Adrenal gland (tissue), 12 donors: ENCODE data around the gene CCDC152. TPM values are rescaled to one million over a fixed set of nuclear protein-coding genes. Genes with fewer than 3 reads are reported as not detected.

Source experiments
- DNase-seq, 7 donors: peaks; one replicate each; pipeline ENCODE4 v3.0.0-alpha.2; 2019 to 2020
- H3K27ac ChIP-seq, 5 donors: fragments of 200-600 bp; sonication (generic) in 4 of 5; 1 replicate in 3 of 5; 2 replicates in 2 of 5; pipeline versions ENCODE4 v1.5.1 to v1.8.0; 2016 to 2020; ENCODE audit warnings: mild to moderate bottlenecking in 1 of 5
- H3K27me3 ChIP-seq: fragments of 200-600 bp; 2 replicates; pipeline ENCODE4 v1.8.0; 2021
- H3K36me3 ChIP-seq, 2 donors: fragments of 200-600 bp; replicated peaks in 1 of 2; 1 replicate in 1 of 2; 2 replicates in 1 of 2; pipeline versions ENCODE4 v1.5.1 to v1.8.0; 2018 to 2022
- H3K4me1 ChIP-seq, 2 donors: fragments of 200-600 bp; replicated peaks in 1 of 2; 1 replicate in 1 of 2; 2 replicates in 1 of 2; pipeline versions ENCODE4 v1.5.1 to v1.8.0; 2018 to 2021
- H3K4me3 ChIP-seq, 4 donors: fragments of 200-600 bp; sonication (generic) in 3 of 4; one replicate each; pipeline ENCODE4 v1.5.1; 2016 to 2018
- H3K9me3 ChIP-seq, 3 donors: fragments of 200-600 bp; sonication (generic) in 1 of 3; replicated peaks in 1 of 3; 1 replicate in 2 of 3; 2 replicates in 1 of 3; pipeline versions ENCODE4 v1.5.1 to v1.8.0; 2016 to 2021
- CTCF ChIP-seq, 6 experiments: fragments of 450-650 bp in 4 of 6; fragments of 200-600 bp in 2 of 6; sonication (generic) in 1 of 6; IDR thresholded peaks; 1 replicate in 5 of 6; 2 replicates in 1 of 6; pipeline versions ENCODE4 v1.5.1 to v1.8.0; 2016 to 2021; ENCODE audit warnings: antibody characterized with exemption in 6 of 6, mild to moderate bottlenecking in 2 of 6, moderate library complexity in 1 of 6
- POLR2A ChIP-seq, 2 donors: fragments of 450-650 bp; IDR thresholded peaks; one replicate each; pipeline ENCODE4 v1.6.1; 2017; ENCODE audit warnings: antibody characterized with exemption in 2 of 2, mild to moderate bottlenecking in 2 of 2, moderate library complexity in 1 of 2
- WGBS, 4 donors: extraction: QIAGEN DNeasy Blood & Tissue Kit in 2 of 4; methylation state at CpG; one replicate each; pipeline versions ENCODE4 v1.1.5 to v1.1.7; 2013 to 2017; 5-methylcytosine and 5-hydroxymethylcytosine counted together
- intact Hi-C, 2 donors: fragments of 100-400 bp; cut with DNase I; formaldehyde crosslinking; loops; one replicate each; pipeline versions ENCODE4 v1.14.1 to v1.15.0; 2022 to 2023
- polyA plus RNA-seq, 3 donors: library from polyadenylated mRNA; stranded (reverse); fragments of 200-250 nt in 2 of 3; fragments of 350-450 nt in 1 of 3; fragmentation: Illumina TruSeq in 1 of 3; extraction: RNeasy Lipid Tissue Mini Kit (QIAGEN cat#74804) in 1 of 3; gene quantifications; one replicate each; pipeline ENCODE4 v1.2.3, GENCODE V29; 2013 to 2014
- total RNA-seq, 9 donors: library from RNA; depleted of rRNA in 4 of 9; stranded (reverse); fragments of >200 nt in 4 of 9; fragments of 120-200 nt in 1 of 9; fragmentation: NEBNext Ultra II Directional in 1 of 9; extraction: Animal tissue kit (Norgen Biotek cat#: 25700) in 1 of 9; gene quantifications; one replicate each; pipeline versions ENCODE4 v1.1.0 to v1.2.4, GENCODE V29; 2013 to 2023
- donor health status: healthy with polysubstance abuse.
- donor health status: Bipolar disorder and iron deficiency.
- donor health status: DM: yes; HTN: yes; CAD: no.
- donor health status: DM: no; HTN: no; CAD: no.
- donor health status: DM: no; HTN: no; CAD: no.
- donor health status: DM: yes; HTN: yes; CAD: no.

CCDC152 gene
- total and polyA plus RNA-seq, 12 donors, result 0.26 to 1.9 (median 0.72) TPM; not detected in 1

GRCh38 chr5:42772265-42772993 lies 15.8 kb downstream of the CCDC152 start:
- TF ChIP-seq CTCF (IDR thresholded peaks at IDR 0.05) (no peak), POLR2A (IDR thresholded peaks at IDR 0.05) (no peak)
- Histone ChIP-seq H3K27ac (no peak overlapping the region), H3K4me3 (no peak overlapping the region), H3K4me1 (peaks cover 0 to 5% of the 10 kb centered on the region in 2 donors), H3K36me3 (no peaks in the 10 kb centered on the region), H3K27me3 (no peaks in the 10 kb centered on the region), H3K9me3 (no peaks in the 10 kb centered on the region)
- DNase-seq, result peak in 1 of 7 donors; percentile 13
- 63 to 81% (median 71%) methylated on average over 13 of the region's 13 CpGs for WGBS, 4 donors
- intact Hi-C loops, result loop anchor here in 1 of 2 donors (10.0 kb wide), 1 partner anchor 112 kb away; no protein-coding TSS in a partner anchor

GRCh38 chr5:42779083-42779482 lies 22.5 kb downstream of the CCDC152 start:
- no peaks in the 10 kb centered on the region for H3K36me3 ChIP-seq
- WGBS, 4 donors, result 58 to 77% (median 67%) methylated on average over 1 of the region's 1 CpG
- no peak overlapping the region for H3K27ac ChIP-seq

GRCh38 chr5:42781584-42781983 lies 25.0 kb downstream of the CCDC152 start:
- Histone ChIP-seq H3K27me3 (no peaks in the 10 kb centered on the region), H3K4me1 (no peaks in the 10 kb centered on the region), H3K27ac (no peak overlapping the region), H3K36me3 (no peaks in the 10 kb centered on the region), H3K9me3 (peaks cover 0 to 13% (median 0%) of the 10 kb centered on the region in 3 donors), H3K4me3 (no peak overlapping the region)
- TF ChIP-seq POLR2A (IDR thresholded peaks at IDR 0.05), result no peak
- TF ChIP-seq CTCF (IDR thresholded peaks at IDR 0.05), result no peak
- no peak for DNase-seq
- intact Hi-C loops, result no loop called here
- WGBS, 4 donors, result 81 to 97% (median 90%) methylated on average over 1 of the region's 1 CpG

More at GRCh38 chr5:42779083-42779482, 22.5 kb downstream of the CCDC152 start:
- Histone ChIP-seq H3K4me1 (no peaks in the 10 kb centered on the region), H3K9me3 (no peaks in the 10 kb centered on the region), H3K27me3 (no peaks in the 10 kb centered on the region), H3K4me3 (no peak overlapping the region)
- TF ChIP-seq CTCF (IDR thresholded peaks at IDR 0.05), result no peak
- no peak for TF ChIP-seq POLR2A (IDR thresholded peaks at IDR 0.05)
- intact Hi-C loops, result loop anchor here in 1 of 2 donors (10.0 kb wide), 1 partner anchor 106 kb away; no protein-coding TSS in a partner anchor
- DNase-seq, result no peak

- DNase-seq, result no peak
- no peak for TF ChIP-seq CTCF (IDR thresholded peaks at IDR 0.05)
- no peak for TF ChIP-seq POLR2A (IDR thresholded peaks at IDR 0.05)
- H3K27me3 ChIP-seq, result no peaks in the 10 kb centered on the region
- 81 to 88% (median 84%) methylated on average over 1 of the region's 1 CpG for WGBS, 4 donors
- H3K27ac ChIP-seq, result no peak overlapping the region
- H3K36me3 ChIP-seq, result no peaks in the 10 kb centered on the region
- intact Hi-C loops, result no loop called here
- H3K9me3 ChIP-seq, result peaks cover 0 to 27% (median 0%) of the 10 kb centered on the region in 3 donors
- no peaks in the 10 kb centered on the region for H3K4me1 ChIP-seq
- no peak overlapping the region for H3K4me3 ChIP-seq
These were observed 27.5 kb downstream of the CCDC152 start for GRCh38 chr5:42784132-42784531.
